Measurements from ENCODE around the gene CACNA1H.

DNA sequence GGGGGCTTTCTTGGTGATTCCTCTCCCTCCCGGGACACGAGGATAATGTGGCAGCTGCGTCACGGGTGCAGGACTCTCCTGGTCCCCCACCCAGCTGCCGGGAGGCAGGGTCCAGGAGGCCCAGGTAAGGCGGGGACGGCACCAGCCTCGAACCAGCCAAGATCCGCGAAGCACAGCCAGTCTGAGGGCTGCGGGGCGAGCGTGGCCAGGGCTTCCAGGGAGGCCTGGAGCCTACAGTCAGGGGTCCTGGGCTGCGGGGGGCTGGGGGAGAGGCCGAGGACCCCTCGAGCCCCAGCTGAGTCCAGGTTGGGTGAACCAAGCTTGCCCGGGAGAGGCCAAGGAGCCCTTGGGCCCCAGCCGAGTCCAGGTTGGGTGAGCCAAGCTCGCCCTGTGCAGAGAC, 112.9 kb downstream of the CACNA1H start:
- TF ChIP-seq L3MBTL2 (conservative IDR thresholded peaks at IDR 0.05) = no peak
- TF ChIP-seq SP1 (IDR thresholded peaks at IDR 0.05) = no peak
- TF ChIP-seq TARDBP (IDR thresholded peaks at IDR 0.05) = no peak
- no peak for TF ChIP-seq FOXM1 (IDR thresholded peaks at IDR 0.05; ENCODE audit: borderline replicate concordance)
- TF ChIP-seq BHLHE40 (IDR thresholded peaks at IDR 0.05; ENCODE audit: borderline replicate concordance) = no peak
